HEK293 (cell line): ENCODE measurements around the gene MAP2K6.

Source experiments
- CTCF ChIA-PET: fragments of 350-600 bp; formaldehyde crosslinking; extraction: SDS; loops from one replicate; lab custom pipeline; 2021; ENCODE audit warnings: antibody characterized with exemption; lab: Yijun Ruan, JAX
- POLR2A ChIA-PET: fragments of 300-600 bp; formaldehyde crosslinking; extraction: SDS; loops from one replicate; lab custom pipeline; 2020; ENCODE audit warnings: antibody characterized with exemption, inconsistent platforms; lab: Yijun Ruan, JAX
- H3K27ac ChIP-seq: fragments of 200-500 bp; sonication (Bioruptor generic); 2 replicates; pipeline ENCODE4 v1.5.1; 2014; ENCODE audit warnings: low read depth, low read length, control low read depth, inconsistent platforms; ENCODE audit errors: extremely low read depth
- H3K36me3 ChIP-seq, 2 experiments: fragments of 200-500 bp in 1 of 2; sonication (Bioruptor generic) in 1 of 2; 1 replicate in 1 of 2; 2 replicates in 1 of 2; pipeline ENCODE4 v1.5.1; 2014 to 2017; ENCODE audit warnings: inconsistent platforms in 2 of 2, low read length in 2 of 2; ENCODE audit not compliant: control insufficient read depth in 2 of 2, insufficient read depth in 1 of 2
- H3K4me1 ChIP-seq: fragments of 200-500 bp; sonication (Bioruptor generic); 2 replicates; pipeline ENCODE4 v1.5.1; 2014; ENCODE audit warnings: mild to moderate bottlenecking, low read length, inconsistent platforms; ENCODE audit not compliant: control insufficient read depth, insufficient read depth
- H3K4me3 ChIP-seq: 2 replicates; pipeline ENCODE4 v1.5.1; 2011; ENCODE audit warnings: low read depth, mild to moderate bottlenecking, control low read depth, low read length, moderate library complexity
- H3K9me3 ChIP-seq: fragments of 200-500 bp; sonication (Bioruptor generic); 2 replicates; pipeline ENCODE4 v1.5.1; 2014; ENCODE audit warnings: low read depth, low read length, inconsistent platforms; ENCODE audit not compliant: control insufficient read depth, insufficient read depth
- BCL11A ChIP-seq: fragments of 450-650 bp; formaldehyde crosslinking; IDR thresholded peaks from 2 replicates; pipeline ENCODE4 v1.5.1; 2016; ENCODE audit warnings: low read depth, missing biosample characterization, missing genetic modification characterization
- BCL11B ChIP-seq: fragments of 450-650 bp; formaldehyde crosslinking; IDR thresholded peaks from 2 replicates; pipeline ENCODE4 v1.5.1; 2016; ENCODE audit warnings: low read depth, missing biosample characterization, missing genetic modification characterization
- HOXD13 ChIP-seq: sonication (generic); formaldehyde crosslinking; IDR thresholded peaks from 2 replicates; pipeline ENCODE4 v1.8.0; 2022; ENCODE audit warnings: missing genetic modification reagents, borderline replicate concordance
- OSR2 ChIP-seq: fragments of 450-650 bp; formaldehyde crosslinking; IDR thresholded peaks from 2 replicates; pipeline ENCODE4 v1.5.1; 2016; ENCODE audit warnings: missing biosample characterization, missing genetic modification characterization
- YY2 ChIP-seq: fragments of 450-650 bp; formaldehyde crosslinking; IDR thresholded peaks from 2 replicates; pipeline ENCODE4 v1.5.1; 2016; ENCODE audit warnings: missing biosample characterization, missing genetic modification characterization
- ZNF114 ChIP-seq: fragments of 450-650 bp; formaldehyde crosslinking; IDR thresholded peaks from 2 replicates; pipeline ENCODE4 v1.5.0; 2017; ENCODE audit warnings: missing biosample characterization, missing genetic modification characterization
- ZNF19 ChIP-seq: fragments of 450-650 bp; formaldehyde crosslinking; IDR thresholded peaks from 2 replicates; pipeline ENCODE4; 2016; ENCODE audit warnings: missing biosample characterization, missing genetic modification characterization, low read depth
- ZNF248 ChIP-seq: fragments of 450-650 bp; formaldehyde crosslinking; IDR thresholded peaks from 2 replicates; pipeline ENCODE4 v1.5.1; 2017; ENCODE audit warnings: missing biosample characterization, missing genetic modification characterization
- ZNF26 ChIP-seq: fragments of 450-650 bp; formaldehyde crosslinking; IDR thresholded peaks from 2 replicates; pipeline ENCODE4 v1.5.1; 2016; ENCODE audit warnings: missing biosample characterization, missing genetic modification characterization
- ZNF302 ChIP-seq: fragments of 450-650 bp; formaldehyde crosslinking; IDR thresholded peaks from 2 replicates; pipeline ENCODE4 v1.5.1; 2016; ENCODE audit warnings: missing biosample characterization, missing genetic modification characterization, low read depth
- ZNF404 ChIP-seq: fragments of 450-650 bp; formaldehyde crosslinking; IDR thresholded peaks from 2 replicates; pipeline ENCODE4 v1.5.1; 2017; ENCODE audit warnings: missing biosample characterization, missing genetic modification characterization
- ZNF48 ChIP-seq: fragments of 450-650 bp; formaldehyde crosslinking; IDR thresholded peaks from 2 replicates; pipeline ENCODE4 v1.5.1; 2016; ENCODE audit warnings: missing biosample characterization, missing genetic modification characterization
- ZNF548 ChIP-seq: fragments of 450-650 bp; formaldehyde crosslinking; IDR thresholded peaks from 2 replicates; pipeline ENCODE4 v1.5.1; 2016; ENCODE audit warnings: missing biosample characterization, missing genetic modification characterization
- ZNF555 ChIP-seq: fragments of 450-650 bp; formaldehyde crosslinking; conservative IDR thresholded peaks from 2 replicates; pipeline ENCODE4 v1.5.1; 2017; ENCODE audit warnings: missing biosample characterization, mild to moderate bottlenecking, missing genetic modification characterization, inconsistent platforms
- ZNF664 ChIP-seq: fragments of 450-650 bp; formaldehyde crosslinking; IDR thresholded peaks from 2 replicates; pipeline ENCODE4 v1.5.1; 2016; ENCODE audit warnings: missing biosample characterization, missing genetic modification characterization
- ZNF792 ChIP-seq: fragments of 450-650 bp; formaldehyde crosslinking; IDR thresholded peaks from 2 replicates; pipeline ENCODE4 v1.5.1; 2016; ENCODE audit warnings: missing biosample characterization, missing genetic modification characterization
- ZNF830 ChIP-seq: fragments of 450-650 bp; IDR thresholded peaks from 2 replicates; pipeline ENCODE4 v1.5.0; 2018; ENCODE audit warnings: missing biosample characterization, missing genetic modification characterization, low read depth, mild to moderate bottlenecking, moderate library complexity
- ZNF837 ChIP-seq: fragments of 450-650 bp; formaldehyde crosslinking; IDR thresholded peaks from 2 replicates; pipeline ENCODE4 v1.5.1; 2016; ENCODE audit warnings: missing biosample characterization, missing genetic modification characterization
- ZSCAN30 ChIP-seq: fragments of 450-650 bp; IDR thresholded peaks from 2 replicates; pipeline ENCODE4 v1.5.1; 2018; ENCODE audit warnings: missing biosample characterization, mild to moderate bottlenecking, missing genetic modification characterization, moderate library complexity
- TF ChIP-seq, protein P1 (sequence below): fragments of 450-650 bp; formaldehyde crosslinking; IDR thresholded peaks from 2 replicates; pipeline ENCODE4 v1.5.1; 2017; ENCODE audit warnings: missing biosample characterization, missing genetic modification characterization
- TF ChIP-seq, protein P2 (sequence below): fragments of 450-650 bp; IDR thresholded peaks from 2 replicates; pipeline ENCODE4 v1.5.1; 2018; ENCODE audit warnings: missing biosample characterization, mild to moderate bottlenecking, missing genetic modification characterization
- TF ChIP-seq, protein P3 (sequence below): fragments of 450-650 bp; formaldehyde crosslinking; IDR thresholded peaks from 2 replicates; pipeline ENCODE4 v1.5.1; 2016; ENCODE audit warnings: missing biosample characterization, missing genetic modification characterization

The MAP2K6 gene

GRCh38 chr17:69450918-69451317 is 36.4 kb downstream of the MAP2K6 start (continued):
- no peak for TF ChIP-seq ZNF248
- no peak for TF ChIP-seq ZNF114 (tag by site-specific recombination)
- no peak for TF ChIP-seq ZNF404 (tag by site-specific recombination)
- TF ChIP-seq ZSCAN30 (tag by site-specific recombination), result no peak

GRCh38 chr17:69451416-69452394 is 37.2 kb downstream of the MAP2K6 start:
- no peak overlapping the region for H3K27ac ChIP-seq
- POLR2A ChIA-PET, result no interaction called here

DNA sequence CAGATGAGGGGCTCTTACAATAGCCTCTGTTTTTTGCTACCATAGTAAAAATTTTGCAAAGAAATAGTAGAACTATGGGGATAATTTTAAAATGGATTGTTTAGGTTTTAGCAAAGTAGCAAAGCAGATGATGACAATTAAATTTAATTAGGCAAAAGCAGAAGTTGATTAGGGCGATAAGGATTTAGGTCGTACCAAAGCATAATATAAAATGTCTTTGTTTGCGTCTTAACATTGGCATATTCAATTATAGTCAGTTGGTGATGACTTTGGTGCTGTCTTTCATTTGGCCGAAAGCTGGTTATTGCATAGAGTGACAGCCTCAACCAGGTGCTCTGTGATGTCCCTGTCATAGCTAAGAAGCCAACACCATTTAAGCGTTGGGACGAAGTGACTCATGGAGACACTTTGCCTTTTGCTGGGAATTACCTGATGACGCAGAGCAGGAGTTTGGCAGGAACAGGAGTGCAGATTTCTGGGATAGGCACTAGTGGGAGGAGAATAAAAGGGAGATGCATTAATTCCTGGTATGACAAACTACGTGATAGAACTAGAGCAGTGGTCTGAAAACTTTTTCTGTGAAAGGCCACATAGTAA is 38.3 kb downstream of the MAP2K6 start:
- Histone ChIP-seq H3K27ac (no peak overlapping the region), H3K4me1 (no peaks in the 10 kb centered on the region), H3K9me3 (no peaks in the 10 kb centered on the region), H3K36me3 (no peaks in the 10 kb centered on the region), H3K4me3 (no peak overlapping the region)
- CTCF ChIA-PET, result interaction anchor here (0.7 kb wide), 1 partner anchor 18 kb away, joined by 3 read pairs; no protein-coding TSS in a partner anchor
- POLR2A ChIA-PET, result no interaction called here
- TF ChIP-seq ZNF302 (no peak), OSR2 (tag by site-specific recombination) (no peak), ZNF830 (tag by site-specific recombination) (no peak), ZNF837 (no peak), ZNF48 (tag by site-specific recombination) (no peak), ZNF548 (tag by site-specific recombination) (no peak), BCL11B (no peak), ZNF555 (no peak), ZNF792 (tag by site-specific recombination) (no peak), HOXD13 (CRISPR knock-in tag) (no peak), BCL11A (tag by site-specific recombination) (no peak), ZNF664 (tag by site-specific recombination) (no peak)

More at GRCh38 chr17:69451416-69452394, 37.2 kb downstream of the MAP2K6 start:
- CTCF ChIA-PET, result interaction anchor here (0.5 kb wide), 1 partner anchor 134 kb away, joined by 3 read pairs; no protein-coding TSS in a partner anchor
- H3K9me3 ChIP-seq, result no peaks in the 10 kb centered on the region
- no peaks in the 10 kb centered on the region for H3K36me3 ChIP-seq
- TF ChIP-seq ZNF26 (tag by site-specific recombination), result no peak
- TF ChIP-seq ZNF19 (tag by site-specific recombination), result no peak
- TF ChIP-seq, protein P1, sequence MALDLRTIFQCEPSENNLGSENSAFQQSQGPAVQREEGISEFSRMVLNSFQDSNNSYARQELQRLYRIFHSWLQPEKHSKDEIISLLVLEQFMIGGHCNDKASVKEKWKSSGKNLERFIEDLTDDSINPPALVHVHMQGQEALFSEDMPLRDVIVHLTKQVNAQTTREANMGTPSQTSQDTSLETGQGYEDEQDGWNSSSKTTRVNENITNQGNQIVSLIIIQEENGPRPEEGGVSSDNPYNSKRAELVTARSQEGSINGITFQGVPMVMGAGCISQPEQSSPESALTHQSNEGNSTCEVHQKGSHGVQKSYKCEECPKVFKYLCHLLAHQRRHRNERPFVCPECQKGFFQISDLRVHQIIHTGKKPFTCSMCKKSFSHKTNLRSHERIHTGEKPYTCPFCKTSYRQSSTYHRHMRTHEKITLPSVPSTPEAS (tag by site-specific recombination), result no peak
- TF ChIP-seq, protein P2, sequence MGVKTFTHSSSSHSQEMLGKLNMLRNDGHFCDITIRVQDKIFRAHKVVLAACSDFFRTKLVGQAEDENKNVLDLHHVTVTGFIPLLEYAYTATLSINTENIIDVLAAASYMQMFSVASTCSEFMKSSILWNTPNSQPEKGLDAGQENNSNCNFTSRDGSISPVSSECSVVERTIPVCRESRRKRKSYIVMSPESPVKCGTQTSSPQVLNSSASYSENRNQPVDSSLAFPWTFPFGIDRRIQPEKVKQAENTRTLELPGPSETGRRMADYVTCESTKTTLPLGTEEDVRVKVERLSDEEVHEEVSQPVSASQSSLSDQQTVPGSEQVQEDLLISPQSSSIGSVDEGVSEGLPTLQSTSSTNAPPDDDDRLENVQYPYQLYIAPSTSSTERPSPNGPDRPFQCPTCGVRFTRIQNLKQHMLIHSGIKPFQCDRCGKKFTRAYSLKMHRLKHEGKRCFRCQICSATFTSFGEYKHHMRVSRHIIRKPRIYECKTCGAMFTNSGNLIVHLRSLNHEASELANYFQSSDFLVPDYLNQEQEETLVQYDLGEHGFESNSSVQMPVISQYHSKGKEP, result no peak
- TF ChIP-seq, protein P3, sequence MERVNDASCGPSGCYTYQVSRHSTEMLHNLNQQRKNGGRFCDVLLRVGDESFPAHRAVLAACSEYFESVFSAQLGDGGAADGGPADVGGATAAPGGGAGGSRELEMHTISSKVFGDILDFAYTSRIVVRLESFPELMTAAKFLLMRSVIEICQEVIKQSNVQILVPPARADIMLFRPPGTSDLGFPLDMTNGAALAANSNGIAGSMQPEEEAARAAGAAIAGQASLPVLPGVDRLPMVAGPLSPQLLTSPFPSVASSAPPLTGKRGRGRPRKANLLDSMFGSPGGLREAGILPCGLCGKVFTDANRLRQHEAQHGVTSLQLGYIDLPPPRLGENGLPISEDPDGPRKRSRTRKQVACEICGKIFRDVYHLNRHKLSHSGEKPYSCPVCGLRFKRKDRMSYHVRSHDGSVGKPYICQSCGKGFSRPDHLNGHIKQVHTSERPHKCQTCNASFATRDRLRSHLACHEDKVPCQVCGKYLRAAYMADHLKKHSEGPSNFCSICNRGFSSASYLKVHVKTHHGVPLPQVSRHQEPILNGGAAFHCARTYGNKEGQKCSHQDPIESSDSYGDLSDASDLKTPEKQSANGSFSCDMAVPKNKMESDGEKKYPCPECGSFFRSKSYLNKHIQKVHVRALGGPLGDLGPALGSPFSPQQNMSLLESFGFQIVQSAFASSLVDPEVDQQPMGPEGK (tag by site-specific recombination), result no peak
- no peak for TF ChIP-seq YY2 (tag by site-specific recombination)
- H3K4me3 ChIP-seq, result no peak overlapping the region
- no peaks in the 10 kb centered on the region for H3K4me1 ChIP-seq
